HEK293T (cell line): ENCODE data around the gene ALDH16A1.

Experiments used
- FOXM1 ChIP-seq: fragments of 450-650 bp; IDR thresholded peaks from 2 replicates; pipeline ENCODE4 v1.6.1; 2017; ENCODE audit warnings: mild to moderate bottlenecking, borderline replicate concordance
- SP1 ChIP-seq: fragments of 450-650 bp; IDR thresholded peaks from 2 replicates; pipeline ENCODE4 v1.6.1; 2017
- SUZ12 ChIP-seq: fragments of 450-650 bp; IDR thresholded peaks from 2 replicates; pipeline ENCODE4 v1.6.1; 2016; ENCODE audit warnings: mild to moderate bottlenecking

GRCh38 chr19:49430172-49430677, 22.8 kb upstream of the ALDH16A1 start:
- TF ChIP-seq SUZ12 (no peak), SP1 (no peak), FOXM1 (no peak)
